Hematopoietic multipotent progenitor cell treated with erythropoietin and hydrocortisone succinate and interleukin-3 and kit ligand, for 15 days (in vitro differentiated cells): Measurements from ENCODE around the gene LPAR2.

Experiments used
- DNase-seq: peaks from one replicate; pipeline ENCODE4 v3.0.0-alpha.2; 2015; ENCODE audit warnings: low spot score

Gene LPAR2

GRCh38 chr19:19653597-19654147 lies 25.7 kb upstream of the LPAR2 start:
- DNase-seq, result no peak

- DNase-seq, result no peak
These were observed 24.7 kb upstream of the LPAR2 start for GRCh38 chr19:19652482-19653295.

- DNase-seq, result no peak
These were observed 23.1 kb upstream of the LPAR2 start for GRCh38 chr19:19651076-19651475.

GRCh38 chr19:19650331-19650730 lies 22.3 kb upstream of the LPAR2 start:
- DNase-seq, result no peak

- no peak for DNase-seq
These were observed 21.6 kb upstream of the LPAR2 start for GRCh38 chr19:19649580-19649995.

- DNase-seq, result no peak
These were observed 21.1 kb upstream of the LPAR2 start for GRCh38 chr19:19649155-19649554.

DNA sequence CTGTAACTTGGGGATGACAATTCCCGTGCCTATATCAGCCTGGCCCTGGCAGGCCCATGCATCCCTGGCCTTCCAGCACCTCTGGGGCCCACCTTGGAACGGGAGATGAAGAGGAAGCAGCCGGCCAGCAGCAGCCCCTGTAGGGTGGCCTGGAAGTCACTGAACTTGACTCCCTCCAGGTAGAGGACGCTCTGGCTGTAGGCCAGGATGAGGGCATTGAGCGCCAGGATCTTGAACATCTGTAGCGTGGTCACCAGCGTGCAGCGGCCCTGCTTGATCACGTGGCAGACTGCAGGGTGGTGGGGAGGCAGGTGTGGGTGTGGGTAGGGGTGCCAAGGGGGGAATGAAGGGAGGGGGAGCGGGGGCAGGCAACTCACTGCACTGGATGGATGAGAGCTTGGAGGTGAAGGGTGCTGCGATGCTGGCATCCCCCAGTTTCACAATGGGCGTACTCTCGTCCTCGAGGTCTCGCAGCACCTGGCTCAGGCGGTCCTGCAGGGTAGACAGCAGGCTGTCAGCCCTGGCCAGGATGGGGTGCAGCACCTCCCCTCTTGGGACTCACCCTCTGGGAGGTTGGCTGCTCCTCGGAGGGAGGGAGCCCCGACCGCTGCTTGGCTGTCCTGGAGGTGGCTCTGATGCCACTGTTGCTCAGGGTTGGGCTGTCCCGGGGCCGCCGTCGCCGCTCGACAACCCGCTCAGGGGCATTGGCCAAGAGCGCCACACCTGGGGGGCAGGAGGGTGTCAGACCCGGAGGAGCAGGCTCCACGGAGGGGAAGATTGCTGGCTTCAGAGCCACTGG lies 19.2 kb upstream of the LPAR2 start:
- no peak for DNase-seq

DNA sequence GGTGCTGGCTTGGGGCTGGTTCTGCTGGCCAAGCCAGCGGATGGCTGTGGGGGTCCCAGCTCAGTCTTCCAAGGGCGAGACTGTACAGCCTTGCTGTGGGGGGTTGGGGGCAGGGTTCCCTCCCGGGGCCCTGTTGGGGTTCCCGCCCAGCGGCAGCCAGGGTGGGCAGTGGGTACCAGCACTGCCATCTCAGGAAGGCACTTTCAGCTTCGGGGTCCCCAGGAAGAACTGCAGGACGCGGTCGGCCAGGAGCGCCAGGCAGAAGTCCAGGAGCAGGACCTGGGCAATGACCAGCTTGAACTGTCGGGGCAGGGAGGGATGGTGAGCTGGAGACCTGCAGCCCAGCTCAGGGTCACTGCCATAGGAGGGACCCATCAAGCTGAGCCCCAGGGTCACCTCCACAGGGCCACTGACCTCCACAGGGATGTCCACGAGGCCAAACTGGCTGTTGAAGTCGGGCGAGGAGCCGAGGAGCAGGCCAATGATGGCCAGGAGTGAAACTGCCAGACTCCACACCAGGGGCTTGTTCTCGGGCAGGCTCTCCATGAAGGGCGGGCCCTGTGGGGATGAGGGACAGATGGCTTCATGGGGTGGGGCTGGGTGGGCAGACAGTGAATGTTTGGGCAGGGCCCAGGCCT lies 17.3 kb upstream of the LPAR2 start:
- DNase-seq, result no peak

- DNase-seq, result no peak
These were observed 16.0 kb upstream of the LPAR2 start for GRCh38 chr19:19644054-19644388.

GRCh38 chr19:19643158-19644053 lies 15.4 kb upstream of the LPAR2 start, which contains the start of gene GMIP:
GMIP (minus strand) TSS chr19:19643657; CDS start chr19:19643529, 128 bp downstream.
- DNase-seq, result peak; percentile 82

- no peak for DNase-seq
These were observed 14.6 kb upstream of the LPAR2 start for GRCh38 chr19:19642506-19643157.

DNA sequence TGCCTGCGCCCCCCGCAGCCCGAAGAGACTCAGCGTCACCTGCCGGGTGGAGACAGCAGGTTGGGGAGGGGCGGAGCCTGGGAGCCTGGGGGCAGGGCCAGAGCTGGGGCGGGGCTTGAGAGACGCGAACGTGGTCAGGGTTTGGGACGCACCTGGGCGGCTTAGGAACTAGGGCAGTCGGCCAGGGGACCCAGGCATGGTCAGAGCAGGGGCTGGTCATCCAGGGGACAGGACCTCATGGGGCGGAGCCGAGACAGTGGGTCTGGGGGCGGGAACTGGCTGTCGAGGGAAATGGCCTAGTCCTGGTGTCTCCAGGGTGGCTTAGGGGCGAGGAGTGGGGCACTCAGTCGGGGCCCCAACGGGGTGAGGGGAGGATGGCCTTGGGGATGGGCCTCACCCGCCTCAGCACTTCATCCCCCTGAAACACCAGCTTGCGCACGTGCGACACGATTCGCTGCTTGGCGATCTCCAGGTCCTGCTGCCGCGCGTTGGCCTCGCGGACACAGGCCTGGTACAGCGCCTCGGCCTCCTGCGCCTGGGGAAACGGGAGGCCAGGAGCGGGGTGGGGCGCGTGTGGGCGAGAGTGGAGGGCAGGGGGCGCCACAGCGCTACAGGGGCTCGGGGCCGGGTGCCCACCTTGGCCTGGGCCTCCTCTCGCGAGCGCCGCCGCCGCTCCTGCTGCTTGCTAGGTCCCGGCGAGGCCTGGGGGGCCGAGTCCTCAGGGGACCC lies 9.7 kb upstream of the LPAR2 start:
- DNase-seq, result no peak

GRCh38 chr19:19637186-19637522 lies 9.1 kb upstream of the LPAR2 start:
- DNase-seq, result no peak

DNA sequence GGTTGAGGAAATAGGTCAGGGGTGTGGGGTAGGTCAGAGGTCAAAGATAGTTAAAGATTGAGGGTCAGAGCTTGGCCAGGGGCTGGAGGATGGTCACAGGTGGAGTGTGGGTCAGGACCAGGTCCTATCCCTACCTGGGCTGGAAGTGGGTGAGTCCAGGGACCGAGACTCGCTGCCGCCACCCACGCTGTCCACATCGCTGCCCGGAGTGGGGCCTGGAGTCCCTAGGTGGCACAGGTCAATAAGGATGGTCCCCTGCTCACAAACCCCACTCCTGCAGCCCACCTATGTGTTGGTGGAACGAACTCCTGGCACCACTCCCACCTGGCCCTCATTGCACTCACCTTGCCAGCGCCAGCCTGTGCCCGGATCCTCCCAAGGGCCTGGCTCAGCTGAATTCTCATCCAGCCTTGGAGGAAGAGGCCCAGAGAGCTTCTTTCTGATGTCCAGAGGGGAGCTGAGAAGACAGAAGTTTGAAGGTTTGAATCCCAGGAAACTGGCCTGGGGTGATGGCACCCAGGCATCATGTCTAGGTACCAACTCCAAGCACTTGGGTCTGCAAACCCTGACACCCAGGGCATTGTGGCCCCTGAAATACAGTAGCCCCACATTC lies 8.7 kb upstream of the LPAR2 start:
- DNase-seq, result no peak

GRCh38 chr19:19635313-19635702 lies 7.3 kb upstream of the LPAR2 start:
- no peak for DNase-seq

DNA sequence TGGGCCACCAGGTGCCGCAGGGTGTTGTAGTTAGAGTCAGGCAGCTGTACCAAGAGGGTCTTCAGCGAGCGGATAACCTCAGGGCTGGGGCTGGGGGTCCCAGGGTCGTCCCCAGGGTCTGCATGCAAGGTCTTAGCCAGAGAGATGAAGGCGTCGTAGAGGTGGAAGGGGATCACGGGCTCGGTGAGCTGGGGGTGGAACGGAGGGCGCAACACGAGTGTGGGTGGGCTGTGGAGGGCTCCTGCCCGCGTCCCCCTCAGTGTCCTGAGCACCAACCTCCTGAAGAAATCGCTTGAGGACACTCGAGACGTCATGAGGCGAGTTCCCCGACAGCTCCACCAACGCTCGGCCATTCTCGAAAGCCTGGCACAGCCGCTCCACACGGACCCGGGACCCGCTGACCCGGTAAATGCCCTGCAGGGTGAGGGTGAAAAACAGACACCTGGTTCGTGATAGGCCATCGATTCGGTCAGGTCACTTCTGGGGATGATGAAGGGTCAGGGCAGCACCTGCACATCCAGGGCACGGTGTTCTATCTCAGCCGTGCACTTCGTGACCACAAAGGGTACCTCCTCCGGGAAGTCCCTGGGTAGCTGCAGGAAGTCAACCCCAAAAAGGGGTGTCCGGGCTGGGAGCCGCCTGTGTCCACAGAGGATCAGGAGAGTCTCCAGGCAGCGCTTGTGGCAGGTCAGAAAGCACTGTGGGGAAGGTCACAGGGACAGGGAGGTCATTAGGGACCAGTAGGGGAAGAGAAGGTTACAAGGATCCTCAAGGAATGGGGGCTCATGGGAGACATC lies 6.7 kb upstream of the LPAR2 start:
- no peak for DNase-seq

GRCh38 chr19:19633711-19634515 lies 5.9 kb upstream of the LPAR2 start:
- DNase-seq, result no peak

GRCh38 chr19:19632661-19633060 lies 4.6 kb upstream of the LPAR2 start:
- DNase-seq, result no peak
